ENCODE results near the gene KCNMA1. TPM values are rescaled to one million over a fixed set of nuclear protein-coding genes. Genes with fewer than 3 reads are reported as not detected.

KCNMA1 gene
- total and polyA plus RNA-seq, 9 of the 15 experiments (the other 6 are each of a cell fraction or from before 2014, with no cell fraction given): 0.01 to 0.95 (median 0.15) TPM; not detected in 4

GRCh38 chr10:77639756-77640155 lies 2.1 kb upstream of the KCNMA1 start:
- Histone ChIP-seq H3K9ac (ENCODE audit: insufficient read depth in 1 of 2, low read depth in 2 of 2, low read length in 2 of 2) (no peak overlapping the region), H3K27me3 (ENCODE audit: control insufficient read depth in 2 of 2, insufficient read depth in 2 of 2, low read length in 2 of 2) (peaks cover 21 to 33% of the 10 kb centered on the region in 2 experiments), H3K27ac (ENCODE audit: extremely low read depth, low read depth, low read length) (no peak overlapping the region), H2AFZ (ENCODE audit: low read depth, low read length) (no peak overlapping the region), H3K4me3 (no peak overlapping the region), H3K9me1 (ENCODE audit: control insufficient read depth, insufficient read depth, low read length) (no peaks in the 10 kb centered on the region), H3K9me3 (replicated peaks; ENCODE audit: control insufficient read depth, insufficient read depth, low read depth, low read length) (no peaks in the 10 kb centered on the region), H3K4me2 (ENCODE audit: insufficient read depth, low read length) (no peak overlapping the region), H3K79me2 (ENCODE audit: control insufficient read depth, insufficient read depth, low read length) (no peaks in the 10 kb centered on the region), H3K36me3 (ENCODE audit: control insufficient read depth, insufficient read depth, low read length) (no peaks in the 10 kb centered on the region), H3K4me1 (replicated peaks in 1 of 2; ENCODE audit: control insufficient read depth in 2 of 2, insufficient read depth in 2 of 2, low read length in 2 of 2) (no peaks in the 10 kb centered on the region), H4K20me1 (replicated peaks; ENCODE audit: control insufficient read depth, insufficient read depth, low read length) (no peaks in the 10 kb centered on the region; the same call in 1 of the 2 replicates)
- no TSS peak for BruUV-seq (replicated peaks)
- DNase-seq (ENCODE audit: extremely low read depth in 1 of 4, low spot score in 3 of 4): no peak
- in situ Hi-C loops (cut with MboI): loop anchor here (5.0 to 25.0 kb wide), 2 partner anchors 252 to 472 kb away; no protein-coding TSS in a partner anchor
- no peak for FAIRE-seq
- intact Hi-C loops (cut with micrococcal nuclease): loop anchor here (5.0 to 10.0 kb wide), 3 partner anchors 105 to 387 kb away; no protein-coding TSS in a partner anchor
- no peak for ATAC-seq
- 2% methylated on average over 3 of the region's 3 CpGs for WGBS (ENCODE audit: insufficient coverage, low coverage, missing lambda C conversion rate)
- ChIA-PET POLR2A (interaction anchor here (0.5 to 0.7 kb wide), 3 partner anchors 10 to 143 kb away, joined by 3 read pairs; no protein-coding TSS in a partner anchor), CTCF (ENCODE audit: low intra/inter-chr PET ratio) (interaction anchor here (2.9 kb wide), 1 partner anchor 465 kb away, joined by 25 read pairs; no protein-coding TSS in a partner anchor)
- TF ChIP-seq ZNF398 (CRISPR knock-in tag; IDR thresholded peaks at IDR 0.05) (no peak), KDM2B (CRISPR knock-in tag; IDR thresholded peaks at IDR 0.05) (no peak), HMG20B (CRISPR knock-in tag; IDR thresholded peaks at IDR 0.05) (no peak), REST (IDR thresholded peaks at IDR 0.05; ENCODE audit: borderline replicate concordance) (no peak), REST (CRISPR knock-in tag; IDR thresholded peaks at IDR 0.05; ENCODE audit: low read depth) (no peak), THRA (IDR thresholded peaks at IDR 0.05) (no peak), KAT8 (IDR thresholded peaks at IDR 0.05; ENCODE audit: low read depth) (no peak), MXI1 (IDR thresholded peaks at IDR 0.05; ENCODE audit: low read depth, low read length) (no peak), HOMEZ (CRISPR knock-in tag; IDR thresholded peaks at IDR 0.05) (no peak)
